ENCODE results near the gene UBAP2.
A peak's percentile ranks its signal among the peaks of the same experiment; 100 is the strongest.

The UBAP2 gene, protein sequence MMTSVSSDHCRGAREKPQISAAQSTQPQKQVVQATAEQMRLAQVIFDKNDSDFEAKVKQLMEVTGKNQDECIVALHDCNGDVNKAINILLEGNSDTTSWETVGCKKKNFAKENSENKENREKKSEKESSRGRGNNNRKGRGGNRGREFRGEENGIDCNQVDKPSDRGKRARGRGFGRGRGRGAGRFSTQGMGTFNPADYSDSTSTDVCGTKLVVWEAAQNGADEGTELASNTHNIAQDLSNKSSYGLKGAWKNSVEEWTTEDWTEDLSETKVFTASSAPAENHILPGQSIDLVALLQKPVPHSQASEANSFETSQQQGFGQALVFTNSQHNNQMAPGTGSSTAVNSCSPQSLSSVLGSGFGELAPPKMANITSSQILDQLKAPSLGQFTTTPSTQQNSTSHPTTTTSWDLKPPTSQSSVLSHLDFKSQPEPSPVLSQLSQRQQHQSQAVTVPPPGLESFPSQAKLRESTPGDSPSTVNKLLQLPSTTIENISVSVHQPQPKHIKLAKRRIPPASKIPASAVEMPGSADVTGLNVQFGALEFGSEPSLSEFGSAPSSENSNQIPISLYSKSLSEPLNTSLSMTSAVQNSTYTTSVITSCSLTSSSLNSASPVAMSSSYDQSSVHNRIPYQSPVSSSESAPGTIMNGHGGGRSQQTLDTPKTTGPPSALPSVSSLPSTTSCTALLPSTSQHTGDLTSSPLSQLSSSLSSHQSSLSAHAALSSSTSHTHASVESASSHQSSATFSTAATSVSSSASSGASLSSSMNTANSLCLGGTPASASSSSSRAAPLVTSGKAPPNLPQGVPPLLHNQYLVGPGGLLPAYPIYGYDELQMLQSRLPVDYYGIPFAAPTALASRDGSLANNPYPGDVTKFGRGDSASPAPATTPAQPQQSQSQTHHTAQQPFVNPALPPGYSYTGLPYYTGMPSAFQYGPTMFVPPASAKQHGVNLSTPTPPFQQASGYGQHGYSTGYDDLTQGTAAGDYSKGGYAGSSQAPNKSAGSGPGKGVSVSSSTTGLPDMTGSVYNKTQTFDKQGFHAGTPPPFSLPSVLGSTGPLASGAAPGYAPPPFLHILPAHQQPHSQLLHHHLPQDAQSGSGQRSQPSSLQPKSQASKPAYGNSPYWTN

GRCh38 chr9:34048727-34049629 lies at the start of gene UBAP2:
UBAP2 (minus strand) TSS chr9:34048887; CDS start chr9:34017148, 31,739 bp downstream.
- POLR2A ChIA-PET (ENCODE audit: low non-redundant PET): interaction anchor here (0.5 to 1.3 kb wide), 3 partner anchors 21 to 68 kb away, joined by 4 to 9 read pairs (median 4); no protein-coding TSS in a partner anchor
- H3K27ac ChIP-seq: peak within 1 kb of the TSS; percentile 96
- TF ChIP-seq CTCF (conservative IDR thresholded peaks at IDR 0.05; ENCODE audit: low read depth): no peak
- CTCF ChIA-PET: interaction anchor here (1.2 to 1.8 kb wide), 3 partner anchors 18 to 204 kb away, joined by 3 to 12 read pairs (median 4); no protein-coding TSS in a partner anchor
- DNase-seq (ENCODE audit: low spot score): peak; percentile 98

- CTCF ChIA-PET: interaction anchor here (0.7 kb wide), 1 partner anchor 339 kb away, joined by 3 read pairs; no protein-coding TSS in a partner anchor
- no peak for DNase-seq (ENCODE audit: low spot score)
- no peak for TF ChIP-seq CTCF (conservative IDR thresholded peaks at IDR 0.05; ENCODE audit: low read depth)
- 0 out of 2 replicates have a peak overlapping the region, but pooled peaks have one; percentile 1 for H3K27ac ChIP-seq
- POLR2A ChIA-PET (ENCODE audit: low non-redundant PET): no interaction called here
These were observed 49.6 kb upstream of the UBAP2 start for GRCh38 chr9:34098307-34098706.

DNA sequence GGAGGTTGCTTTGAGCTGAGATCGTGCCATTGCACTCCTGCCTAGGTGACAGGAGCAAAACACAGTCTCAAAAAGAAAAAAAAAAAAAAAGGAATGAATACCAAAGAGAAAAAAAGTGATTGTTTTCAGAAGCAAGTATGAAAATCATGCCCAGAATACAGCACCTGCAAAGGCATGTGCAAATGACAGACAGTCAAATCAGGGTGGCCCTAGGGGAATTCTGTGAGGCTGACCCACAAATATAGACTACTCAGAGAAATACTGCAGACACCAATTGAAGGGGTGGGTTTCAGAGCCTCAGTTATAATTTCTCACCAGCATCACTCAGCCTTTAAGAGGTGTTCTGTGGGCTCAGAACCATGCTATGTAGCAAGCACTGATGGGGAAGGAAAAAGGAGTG lies 49.2 kb upstream of the UBAP2 start:
- DNase-seq (ENCODE audit: low spot score): no peak
- CTCF ChIA-PET: interaction anchor here (0.7 kb wide), 2 partner anchors 116 to 339 kb away, joined by 3 to 5 read pairs; no protein-coding TSS in a partner anchor
- H3K27ac ChIP-seq: no peak overlapping the region
- POLR2A ChIA-PET (ENCODE audit: low non-redundant PET): no interaction called here
- TF ChIP-seq CTCF (conservative IDR thresholded peaks at IDR 0.05; ENCODE audit: low read depth): no peak

DNA sequence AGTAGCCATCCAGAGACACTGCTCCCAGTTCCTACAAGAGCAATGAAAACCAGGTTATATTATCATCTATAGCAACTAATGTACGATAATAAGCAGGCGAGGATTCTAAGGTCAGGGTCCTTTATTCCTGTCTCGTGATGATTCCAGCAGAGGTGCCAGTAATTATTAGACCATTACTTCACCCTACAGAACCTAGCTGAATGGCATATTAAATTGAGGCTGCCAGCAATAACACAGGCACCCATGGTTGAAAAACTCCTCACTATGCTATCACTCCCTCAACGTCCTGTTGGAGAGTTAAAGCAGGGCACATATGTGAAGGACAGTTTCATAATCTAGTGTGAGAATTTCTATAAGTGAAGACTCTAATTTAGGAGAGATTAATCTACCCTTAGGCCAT lies 48.1 kb upstream of the UBAP2 start:
- no peak for TF ChIP-seq CTCF (conservative IDR thresholded peaks at IDR 0.05; ENCODE audit: low read depth)
- CTCF ChIA-PET: no interaction called here
- no peak for DNase-seq (ENCODE audit: low spot score)
- H3K27ac ChIP-seq: no peak overlapping the region
- POLR2A ChIA-PET (ENCODE audit: low non-redundant PET): no interaction called here

- DNase-seq (ENCODE audit: low spot score): no peak
- CTCF ChIA-PET: interaction anchor here (0.5 kb wide), 1 partner anchor 1013 kb away, joined by 4 read pairs; no protein-coding TSS in a partner anchor
- no peak for TF ChIP-seq CTCF (conservative IDR thresholded peaks at IDR 0.05; ENCODE audit: low read depth)
- POLR2A ChIA-PET (ENCODE audit: low non-redundant PET): no interaction called here
- H3K27ac ChIP-seq: no peak overlapping the region
These were observed 44.9 kb upstream of the UBAP2 start for GRCh38 chr9:34093578-34093977.

Measured in RWPE1 (cell line).